ENCODE results near the gene STK33. TPM values are rescaled to one million over a fixed set of nuclear protein-coding genes. Genes with fewer than 3 reads are reported as not detected.

STK33 gene
- 1 to 10 TPM; 2.1 to 2.2 TPM for total RNA-seq

DNA sequence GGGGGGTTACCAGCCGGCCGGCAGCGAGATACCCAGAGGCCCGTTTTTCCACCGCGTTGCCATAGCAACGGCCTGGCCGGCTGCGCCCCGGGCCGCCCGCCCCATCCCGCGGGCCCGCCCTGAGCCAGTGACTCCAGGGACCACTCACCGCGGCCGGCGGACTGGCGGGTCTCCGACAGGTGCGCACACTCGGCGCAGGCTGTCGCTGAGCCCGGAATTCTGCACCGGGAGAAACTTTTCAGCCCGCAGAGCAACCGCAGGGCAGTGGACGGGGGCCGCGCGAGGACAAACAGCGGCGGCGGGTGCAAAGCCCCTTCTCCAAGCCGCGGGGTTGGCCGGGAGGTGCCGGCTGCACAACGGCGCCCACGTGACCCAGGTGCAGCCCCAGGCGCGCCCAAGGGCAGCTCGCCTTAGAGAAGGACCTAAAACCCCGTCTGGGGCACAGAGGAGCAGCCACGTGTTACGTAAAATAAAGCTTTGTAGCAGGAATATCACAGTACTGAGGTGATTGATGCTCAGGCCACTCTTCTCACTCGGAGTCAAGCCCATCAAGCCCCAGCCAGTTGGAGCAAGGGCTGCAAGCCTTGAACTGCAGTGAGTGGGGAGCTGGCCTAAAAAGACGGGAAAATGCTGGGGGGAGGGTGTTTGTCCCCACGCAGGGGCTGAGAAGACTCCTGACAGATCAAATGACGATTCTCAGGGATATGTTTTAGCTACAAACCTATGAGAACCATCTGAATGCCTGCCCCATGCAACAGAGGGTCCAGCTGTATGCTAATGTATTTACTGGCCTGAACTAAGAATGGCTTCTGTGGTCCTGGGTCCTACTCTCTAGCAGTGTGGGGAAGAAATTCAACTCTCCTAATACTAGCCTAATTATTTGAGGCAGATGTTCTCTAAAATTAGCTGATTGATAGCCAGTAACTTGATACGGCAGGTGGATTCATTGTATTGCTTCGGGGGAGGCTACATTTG, at the start of gene STK33:
TSS of gene STK33 (minus strand) at position 294 of the 975 bp plus-strand sequence. CDS start 119,323 bp downstream, outside the sequence.
- peaks cover 50% of the 10 kb centered on the region for H3K27me3 Mint-ChIP-seq
- ATAC-seq (ENCODE audit: low read depth) (peak; percentile 86), DNase-seq (peak; percentile 72)
- peak within 1 kb of the TSS; percentile 11 for H3K27ac Mint-ChIP-seq
- H3K4me3 Mint-ChIP-seq, result peak within 1 kb of the TSS; percentile 85
- no peaks in the 10 kb centered on the region for H3K9me3 Mint-ChIP-seq
- POLR2A ChIA-PET, result interaction anchor here (0.7 to 0.9 kb wide), 2 partner anchors 88 to 1469 kb away, joined by 3 to 4 read pairs; partner anchors contain the start of genes RPL27A and TRIM66
- no peaks in the 10 kb centered on the region for H3K36me3 Mint-ChIP-seq
- H3K4me1 Mint-ChIP-seq, result peaks cover 9% of the 10 kb centered on the region

DNA sequence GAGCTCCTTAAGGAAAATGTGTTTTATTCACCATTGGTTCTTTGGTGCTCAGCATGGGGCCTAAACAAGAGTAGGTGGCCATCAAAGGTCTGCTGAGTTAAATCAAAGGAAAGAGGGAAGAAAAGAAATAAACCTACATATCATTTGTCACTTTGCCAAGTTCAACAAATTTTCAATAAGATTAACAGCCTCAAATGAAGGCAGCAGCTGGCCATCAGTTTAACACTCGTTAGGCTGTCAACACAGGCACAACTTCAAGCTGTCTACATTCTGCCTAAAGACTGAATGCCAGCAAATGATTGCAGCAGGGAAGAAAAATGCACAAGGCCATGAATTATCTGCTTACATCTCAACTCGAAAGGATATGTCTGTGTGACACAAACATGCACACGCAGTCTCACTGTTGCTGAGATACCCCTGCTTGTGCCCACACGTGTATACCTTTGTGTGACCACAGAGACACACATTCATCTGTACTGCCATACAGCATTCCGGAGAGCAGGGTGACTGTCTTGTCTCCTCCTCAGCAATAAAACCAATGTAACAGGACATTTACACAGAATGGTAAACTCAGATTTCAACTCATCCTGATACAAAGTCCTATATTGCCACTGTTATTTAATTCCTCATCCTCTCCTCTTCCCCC, 48.3 kb upstream of the STK33 start:
- Mint-ChIP-seq H3K36me3 (peaks cover 28% of the 10 kb centered on the region), H3K27ac (no peak overlapping the region), H3K9me3 (no peaks in the 10 kb centered on the region), H3K4me3 (no peak overlapping the region), H3K27me3 (no peaks in the 10 kb centered on the region), H3K4me1 (peaks cover 11% of the 10 kb centered on the region)
- POLR2A ChIA-PET, result no interaction called here
- DNase-seq, result no peak
- ATAC-seq (ENCODE audit: low read depth), result no peak

DNA sequence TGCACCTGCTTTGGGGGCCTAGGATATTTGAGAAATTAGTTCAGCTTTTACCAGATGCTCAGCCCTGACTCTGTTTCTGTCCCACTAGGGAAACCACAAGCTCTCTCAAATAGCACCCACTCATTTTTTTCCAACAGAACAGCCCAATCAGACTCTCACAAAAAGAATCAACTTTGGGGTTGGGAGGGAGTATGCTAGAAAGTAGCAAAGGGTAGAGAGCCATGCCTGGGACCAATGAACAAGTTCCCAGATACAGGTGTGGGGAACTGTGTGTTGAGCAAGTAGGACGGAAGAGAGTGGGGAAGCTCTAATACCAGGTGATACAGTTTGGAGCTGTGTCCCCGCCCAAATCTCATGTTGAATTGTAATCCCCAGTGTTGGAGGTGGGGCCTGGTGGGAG, 47.3 kb upstream of the STK33 start:
- ATAC-seq (ENCODE audit: low read depth) (no peak), DNase-seq (no peak)
- Mint-ChIP-seq H3K27me3 (no peaks in the 10 kb centered on the region), H3K27ac (no peak overlapping the region), H3K9me3 (no peaks in the 10 kb centered on the region), H3K36me3 (peaks cover 31% of the 10 kb centered on the region), H3K4me3 (no peak overlapping the region), H3K4me1 (peaks cover 9% of the 10 kb centered on the region)
- POLR2A ChIA-PET, result no interaction called here

DNA sequence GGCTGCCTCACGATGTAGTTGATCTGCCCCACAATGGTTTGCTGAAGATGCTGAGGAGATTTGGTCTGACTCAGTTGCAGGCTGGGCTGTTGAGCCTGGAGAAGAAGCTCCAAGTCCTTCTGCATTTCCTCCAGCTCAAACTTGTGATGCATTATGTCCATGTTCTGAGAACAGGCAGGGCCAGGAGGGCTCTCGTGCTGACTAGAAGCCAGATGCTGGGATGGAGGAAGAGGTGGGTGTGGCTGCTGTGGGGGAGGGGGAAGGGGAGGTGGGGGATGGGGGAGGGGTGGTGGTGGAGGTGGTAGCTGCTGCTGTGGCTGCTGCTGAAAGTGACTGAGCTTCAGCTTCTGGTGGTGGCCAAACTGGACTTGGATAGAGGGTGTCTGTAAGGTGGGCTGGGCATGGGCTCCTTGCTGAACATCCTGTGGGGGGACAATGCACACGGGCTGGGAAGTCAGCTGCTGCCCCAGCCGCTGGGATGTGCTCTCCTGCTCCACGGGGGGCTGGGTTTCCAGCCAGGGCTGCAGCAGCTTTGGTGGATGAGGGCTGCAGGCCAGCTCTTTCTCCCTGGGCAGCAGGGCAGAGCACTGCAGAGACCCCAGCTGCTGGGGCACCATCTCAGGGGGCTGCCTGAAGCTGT, 46.4 kb upstream of the STK33 start:
- Mint-ChIP-seq H3K27me3 (no peaks in the 10 kb centered on the region), H3K27ac (no peak overlapping the region), H3K36me3 (peaks cover 38% of the 10 kb centered on the region), H3K4me1 (peaks cover 9% of the 10 kb centered on the region), H3K9me3 (no peaks in the 10 kb centered on the region), H3K4me3 (no peak overlapping the region)
- no peak for DNase-seq
- no peak for ATAC-seq (ENCODE audit: low read depth)
- POLR2A ChIA-PET, result interaction anchor here (1.2 kb wide), 1 partner anchor 42 kb away, joined by 5 read pairs; the partner anchor contains the start of genes RPL27A and TRIM66

DNA sequence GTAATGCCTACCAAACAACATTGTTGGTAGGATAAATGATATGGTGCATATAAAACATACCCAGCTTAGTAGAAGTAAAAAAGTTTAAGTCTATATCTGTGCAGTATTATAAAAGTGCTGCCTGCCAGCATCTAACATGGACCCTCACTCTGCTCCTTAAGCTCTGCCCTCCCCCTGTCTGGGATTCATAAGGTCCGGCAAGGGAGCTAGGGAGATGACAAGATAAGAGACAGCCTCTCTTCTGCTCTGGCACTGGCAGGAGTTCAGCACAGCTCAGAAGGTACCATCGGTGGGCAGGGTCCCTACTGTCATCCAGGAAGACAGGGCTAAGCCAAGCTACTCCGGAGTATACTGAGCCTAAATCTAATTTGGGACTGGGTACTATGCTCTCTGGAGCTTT, 45.6 kb upstream of the STK33 start:
- no peaks in the 10 kb centered on the region for H3K9me3 Mint-ChIP-seq
- H3K36me3 Mint-ChIP-seq, result peaks cover 45% of the 10 kb centered on the region
- no peak overlapping the region for H3K4me3 Mint-ChIP-seq
- H3K27me3 Mint-ChIP-seq, result no peaks in the 10 kb centered on the region
- DNase-seq, result no peak
- H3K4me1 Mint-ChIP-seq, result peaks cover 9% of the 10 kb centered on the region
- POLR2A ChIA-PET, result interaction anchor here (0.5 to 1.2 kb wide), 2 partner anchors 29 to 43 kb away, joined by 3 to 5 read pairs; partner anchors contain the start of genes RPL27A and TRIM66
- H3K27ac Mint-ChIP-seq, result no peak overlapping the region
- ATAC-seq (ENCODE audit: low read depth), result no peak

DNA sequence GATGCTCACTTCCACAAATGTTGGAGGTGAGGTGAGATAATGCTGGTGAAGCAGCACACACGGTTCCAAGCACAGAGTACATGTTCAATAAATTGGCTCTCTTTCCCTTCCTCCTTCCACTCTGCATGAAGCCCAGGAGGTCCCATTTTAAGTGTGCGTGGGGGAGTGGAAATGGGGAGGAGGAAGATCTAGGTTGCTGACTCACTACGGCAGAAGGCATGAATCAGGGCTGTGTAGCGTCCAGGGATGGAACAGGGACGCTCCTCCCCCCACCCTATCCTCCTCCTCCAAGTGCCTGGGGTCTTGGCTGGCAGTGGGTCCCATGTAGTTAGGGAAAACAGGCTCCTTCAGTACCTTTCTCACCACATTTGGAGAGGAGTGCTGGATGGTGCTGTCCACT, 44.3 kb upstream of the STK33 start:
- H3K27me3 Mint-ChIP-seq, result no peaks in the 10 kb centered on the region
- peaks cover 9% of the 10 kb centered on the region for H3K4me1 Mint-ChIP-seq
- DNase-seq (no peak), ATAC-seq (ENCODE audit: low read depth) (no peak)
- H3K36me3 Mint-ChIP-seq, result peaks cover 45% of the 10 kb centered on the region
- POLR2A ChIA-PET, result no interaction called here
- no peak overlapping the region for H3K27ac Mint-ChIP-seq
- no peaks in the 10 kb centered on the region for H3K9me3 Mint-ChIP-seq
- no peak overlapping the region for H3K4me3 Mint-ChIP-seq

DNA sequence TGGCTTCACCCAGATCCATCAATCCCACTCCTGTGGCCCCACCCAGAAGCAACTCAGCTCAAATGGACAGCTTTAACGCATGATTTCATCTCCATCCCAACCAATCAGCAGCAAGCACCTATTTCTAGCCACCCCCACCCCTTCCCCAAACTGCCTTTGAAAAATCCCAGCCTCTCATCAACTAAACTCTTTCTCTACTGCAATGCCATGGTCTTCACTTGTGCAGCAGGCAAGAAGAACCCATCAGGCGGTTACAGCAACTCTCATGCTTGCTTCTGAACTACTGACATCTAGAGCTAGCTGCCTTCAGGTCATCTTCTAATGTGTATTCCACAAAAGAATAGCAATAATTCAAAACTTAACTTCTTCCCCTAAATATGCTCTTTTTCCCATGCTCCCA, 42.1 kb upstream of the STK33 start:
- POLR2A ChIA-PET, result no interaction called here
- peaks cover 44% of the 10 kb centered on the region for H3K36me3 Mint-ChIP-seq
- DNase-seq, result no peak

DNA sequence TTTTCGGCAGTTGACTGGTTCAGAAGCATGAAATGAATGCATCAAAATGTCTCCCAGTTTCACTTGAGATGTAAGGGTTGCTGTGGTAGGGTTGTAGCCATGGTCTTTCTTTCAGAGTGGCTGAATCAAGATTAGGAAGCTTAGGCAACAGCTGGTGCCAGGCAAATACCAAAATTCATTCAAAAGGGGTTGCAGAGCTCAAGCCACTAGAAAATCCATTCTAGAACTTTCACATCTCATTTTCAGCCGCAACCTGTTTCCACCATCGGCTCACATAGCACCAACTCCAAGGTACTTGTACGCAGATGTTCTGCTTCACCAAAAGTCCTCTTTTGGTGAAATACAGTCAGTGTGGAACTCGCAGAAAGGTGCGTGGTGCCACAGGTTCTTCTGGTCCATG, 40.5 kb upstream of the STK33 start:
- POLR2A ChIA-PET, result no interaction called here
- DNase-seq (no peak), ATAC-seq (ENCODE audit: low read depth) (no peak)
- Mint-ChIP-seq H3K27ac (no peak overlapping the region), H3K4me1 (peaks cover 2% of the 10 kb centered on the region), H3K27me3 (no peaks in the 10 kb centered on the region), H3K4me3 (no peak overlapping the region), H3K9me3 (no peaks in the 10 kb centered on the region), H3K36me3 (peaks cover 43% of the 10 kb centered on the region)

More for the DNA sequence above, 42.1 kb upstream of the STK33 start:
- ATAC-seq (ENCODE audit: low read depth), result no peak
- peaks cover 3% of the 10 kb centered on the region for H3K4me1 Mint-ChIP-seq
- H3K27ac Mint-ChIP-seq, result no peak overlapping the region
- no peaks in the 10 kb centered on the region for H3K9me3 Mint-ChIP-seq
- no peak overlapping the region for H3K4me3 Mint-ChIP-seq
- H3K27me3 Mint-ChIP-seq, result no peaks in the 10 kb centered on the region

DNA sequence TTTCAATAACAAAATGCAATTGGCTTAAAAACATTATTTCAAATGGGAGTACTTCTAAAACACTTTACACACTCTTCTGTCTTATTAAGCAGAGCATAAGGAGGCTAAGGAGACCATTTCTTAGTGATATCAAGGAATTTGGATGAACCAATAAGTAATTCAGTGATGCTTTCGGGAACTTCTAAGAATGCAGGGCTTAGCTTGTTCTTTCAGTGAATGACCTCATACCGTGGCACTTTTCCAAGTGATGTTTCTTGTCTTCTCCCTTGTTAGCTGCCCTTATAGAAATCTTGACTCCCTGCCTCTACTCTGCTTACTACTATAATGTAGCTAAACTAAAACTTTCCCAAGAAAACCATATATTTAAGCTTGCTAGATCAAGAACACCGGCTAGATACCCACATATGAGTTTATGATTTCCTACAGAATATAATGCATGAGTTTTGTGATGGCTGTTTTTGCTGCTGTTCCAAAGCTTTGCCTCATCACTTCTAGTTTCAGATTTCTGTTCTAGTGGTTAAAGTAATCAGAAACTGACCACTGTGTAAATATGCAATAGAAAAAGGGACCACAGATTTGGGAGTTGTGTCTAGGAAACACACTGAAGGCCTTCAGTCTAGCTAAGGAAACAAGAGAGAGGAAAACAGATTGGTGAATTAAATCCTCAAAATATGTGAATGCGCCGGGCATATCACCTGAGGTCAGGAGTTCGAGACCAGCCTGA, 37.5 kb upstream of the STK33 start:
- Mint-ChIP-seq H3K9me3 (no peaks in the 10 kb centered on the region), H3K4me1 (peaks cover 2% of the 10 kb centered on the region), H3K36me3 (peaks cover 25% of the 10 kb centered on the region), H3K27me3 (no peaks in the 10 kb centered on the region), H3K27ac (no peak overlapping the region), H3K4me3 (no peak overlapping the region)
- DNase-seq (no peak), ATAC-seq (ENCODE audit: low read depth) (no peak)
- POLR2A ChIA-PET, result no interaction called here

DNA sequence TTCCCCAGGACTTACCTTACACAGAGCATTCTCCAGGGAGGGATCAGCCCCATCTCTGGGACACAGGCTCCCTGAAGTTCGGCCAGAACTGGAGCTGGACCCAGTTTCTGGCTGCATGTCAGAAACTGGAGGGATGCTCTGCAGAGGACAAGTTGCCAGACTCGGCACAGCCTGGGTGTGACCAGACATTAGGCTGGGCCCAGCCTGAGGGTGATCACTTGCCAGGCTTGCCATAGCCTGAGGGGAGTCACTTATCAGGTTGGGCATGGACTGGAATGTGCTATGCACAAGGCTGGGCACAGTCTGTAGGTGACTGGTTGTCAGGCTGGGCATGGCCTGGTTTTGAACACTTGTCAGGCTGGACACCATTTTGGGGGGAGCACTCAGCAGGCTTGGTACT, 30.7 kb upstream of the STK33 start:
- no peaks in the 10 kb centered on the region for H3K27me3 Mint-ChIP-seq
- H3K4me3 Mint-ChIP-seq, result no peak overlapping the region
- H3K27ac Mint-ChIP-seq, result no peak overlapping the region
- peaks cover 3% of the 10 kb centered on the region for H3K36me3 Mint-ChIP-seq
- no peaks in the 10 kb centered on the region for H3K4me1 Mint-ChIP-seq
- H3K9me3 Mint-ChIP-seq, result no peaks in the 10 kb centered on the region
- DNase-seq (no peak), ATAC-seq (ENCODE audit: low read depth) (no peak)
- POLR2A ChIA-PET, result interaction anchor here (0.7 kb wide), 1 partner anchor 441 kb away, joined by 3 read pairs; no protein-coding TSS in a partner anchor

DNA sequence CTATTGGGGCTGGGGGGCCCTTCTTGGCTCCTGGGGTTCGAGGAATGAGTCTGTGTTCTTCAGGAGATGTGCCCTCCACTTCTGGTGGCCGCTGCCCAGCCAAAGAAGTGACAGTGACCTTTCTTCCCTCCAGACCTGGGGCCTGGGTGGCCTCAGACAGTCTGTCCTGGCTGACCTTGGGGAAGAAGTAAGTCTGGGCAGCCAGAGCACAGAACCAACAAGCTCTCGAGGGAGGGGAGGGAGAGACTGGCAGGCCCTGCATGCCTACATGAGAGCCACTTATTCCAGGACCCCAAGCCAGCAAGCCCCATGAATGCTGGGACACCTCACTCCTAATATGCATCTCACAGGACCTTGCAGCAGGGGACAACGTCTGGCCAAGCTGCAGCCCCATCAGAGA, 27.1 kb upstream of the STK33 start:
- POLR2A ChIA-PET, result no interaction called here
- DNase-seq (no peak), ATAC-seq (ENCODE audit: low read depth) (no peak)
- peaks cover 4% of the 10 kb centered on the region for H3K36me3 Mint-ChIP-seq
- peaks cover 1% of the 10 kb centered on the region for H3K4me1 Mint-ChIP-seq
- no peaks in the 10 kb centered on the region for H3K9me3 Mint-ChIP-seq
- H3K4me3 Mint-ChIP-seq, result no peak overlapping the region
- H3K27me3 Mint-ChIP-seq, result no peaks in the 10 kb centered on the region
- no peak overlapping the region for H3K27ac Mint-ChIP-seq

DNA sequence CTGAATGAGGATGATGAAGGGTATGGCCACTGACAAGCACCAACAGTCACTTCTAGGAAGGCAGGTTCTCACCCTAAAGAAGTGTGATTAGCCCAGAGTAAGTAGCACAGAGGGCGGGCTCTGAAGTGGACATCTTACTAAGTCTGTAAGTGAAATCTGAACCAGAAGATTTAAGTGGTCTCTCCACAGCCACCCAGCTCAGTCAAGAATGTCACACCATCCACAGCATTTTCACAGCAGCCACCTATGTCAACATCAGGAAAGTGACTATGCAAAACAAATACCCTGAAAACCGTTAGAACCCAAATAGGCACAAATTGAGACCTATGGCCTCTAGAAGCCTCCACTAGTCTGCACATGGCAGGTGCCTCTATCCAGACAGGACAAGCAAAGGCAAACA, 23.0 kb upstream of the STK33 start:
- ATAC-seq (ENCODE audit: low read depth), result no peak
- POLR2A ChIA-PET, result interaction anchor here (0.6 kb wide), 1 partner anchor 136 kb away, joined by 3 read pairs; no protein-coding TSS in a partner anchor
- no peak overlapping the region for H3K4me3 Mint-ChIP-seq
- H3K27me3 Mint-ChIP-seq, result no peaks in the 10 kb centered on the region
- no peak overlapping the region for H3K27ac Mint-ChIP-seq
- H3K36me3 Mint-ChIP-seq, result peaks cover 6% of the 10 kb centered on the region
- peaks cover 5% of the 10 kb centered on the region for H3K4me1 Mint-ChIP-seq
- DNase-seq, result no peak
- H3K9me3 Mint-ChIP-seq, result no peaks in the 10 kb centered on the region
